ENCODE results near the gene NKX3-2.

Gene NKX3-2

GRCh38 chr4:13536607-13537006 lies 7.7 kb downstream of the NKX3-2 start:
- H3K27ac ChIP-seq (ENCODE audit: low read depth, low read length), result peak overlapping the region; percentile 88
- H3K27me3 ChIP-seq (ENCODE audit: control insufficient read depth, insufficient read depth, low read length), result peaks cover 27% of the 10 kb centered on the region
- H3K9ac ChIP-seq (ENCODE audit: low read length), result no peak overlapping the region
- no peaks in the 10 kb centered on the region for H3K36me3 ChIP-seq (ENCODE audit: control insufficient read depth, insufficient read depth, low read length)
- H3K4me1 ChIP-seq (ENCODE audit: control insufficient read depth, insufficient read depth, low read length), result peaks cover 13% of the 10 kb centered on the region
- peak overlapping the region; percentile 55 for H3K4me3 ChIP-seq (ENCODE audit: low read length)

- Histone ChIP-seq H3K4me1 (ENCODE audit: control insufficient read depth, insufficient read depth, low read length) (peaks cover 13% of the 10 kb centered on the region), H3K27me3 (ENCODE audit: control insufficient read depth, insufficient read depth, low read length) (peaks cover 29% of the 10 kb centered on the region), H3K4me3 (ENCODE audit: low read length) (peak overlapping the region; percentile 55), H3K27ac (ENCODE audit: low read depth, low read length) (peak overlapping the region; percentile 88), H3K9ac (ENCODE audit: low read length) (no peak overlapping the region), H3K36me3 (ENCODE audit: control insufficient read depth, insufficient read depth, low read length) (no peaks in the 10 kb centered on the region)
These were observed 8.5 kb downstream of the NKX3-2 start for GRCh38 chr4:13535708-13536361.

DNA sequence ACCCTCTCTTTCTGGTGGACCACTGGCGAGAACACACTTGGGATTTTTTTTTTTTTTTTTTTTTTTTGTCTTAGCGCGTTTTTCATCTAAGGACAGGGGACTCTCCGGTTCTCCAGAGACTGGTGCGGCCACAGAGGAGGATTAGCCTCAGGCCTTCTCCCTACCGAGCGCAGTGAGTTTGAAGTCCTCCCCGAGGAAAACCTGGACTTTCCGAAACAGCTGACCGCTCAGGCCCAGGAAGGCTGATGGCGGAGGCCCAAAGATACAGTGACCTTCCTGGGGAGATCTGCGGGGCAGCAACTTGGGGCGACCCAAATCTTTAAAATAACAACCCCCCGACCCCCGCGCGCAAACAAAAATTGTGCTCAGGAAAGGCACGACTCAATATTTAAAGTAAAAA lies 9.2 kb downstream of the NKX3-2 start:
- H3K4me1 ChIP-seq (ENCODE audit: control insufficient read depth, insufficient read depth, low read length), result peaks cover 13% of the 10 kb centered on the region
- no peaks in the 10 kb centered on the region for H3K36me3 ChIP-seq (ENCODE audit: control insufficient read depth, insufficient read depth, low read length)
- peak overlapping the region; percentile 55 for H3K4me3 ChIP-seq (ENCODE audit: low read length)
- peaks cover 34% of the 10 kb centered on the region for H3K27me3 ChIP-seq (ENCODE audit: control insufficient read depth, insufficient read depth, low read length)
- H3K27ac ChIP-seq (ENCODE audit: low read depth, low read length), result peak overlapping the region; percentile 88
- no peak overlapping the region for H3K9ac ChIP-seq (ENCODE audit: low read length)

- Histone ChIP-seq H3K4me3 (ENCODE audit: low read length) (no peak overlapping the region), H3K36me3 (ENCODE audit: control insufficient read depth, insufficient read depth, low read length) (no peaks in the 10 kb centered on the region), H3K9ac (ENCODE audit: low read length) (no peak overlapping the region), H3K27ac (ENCODE audit: low read depth, low read length) (peak overlapping the region; percentile 88), H3K27me3 (ENCODE audit: control insufficient read depth, insufficient read depth, low read length) (peaks cover 31% of the 10 kb centered on the region), H3K4me1 (ENCODE audit: control insufficient read depth, insufficient read depth, low read length) (peaks cover 13% of the 10 kb centered on the region)
These were observed 9.8 kb downstream of the NKX3-2 start for GRCh38 chr4:13534344-13535063.

DNA sequence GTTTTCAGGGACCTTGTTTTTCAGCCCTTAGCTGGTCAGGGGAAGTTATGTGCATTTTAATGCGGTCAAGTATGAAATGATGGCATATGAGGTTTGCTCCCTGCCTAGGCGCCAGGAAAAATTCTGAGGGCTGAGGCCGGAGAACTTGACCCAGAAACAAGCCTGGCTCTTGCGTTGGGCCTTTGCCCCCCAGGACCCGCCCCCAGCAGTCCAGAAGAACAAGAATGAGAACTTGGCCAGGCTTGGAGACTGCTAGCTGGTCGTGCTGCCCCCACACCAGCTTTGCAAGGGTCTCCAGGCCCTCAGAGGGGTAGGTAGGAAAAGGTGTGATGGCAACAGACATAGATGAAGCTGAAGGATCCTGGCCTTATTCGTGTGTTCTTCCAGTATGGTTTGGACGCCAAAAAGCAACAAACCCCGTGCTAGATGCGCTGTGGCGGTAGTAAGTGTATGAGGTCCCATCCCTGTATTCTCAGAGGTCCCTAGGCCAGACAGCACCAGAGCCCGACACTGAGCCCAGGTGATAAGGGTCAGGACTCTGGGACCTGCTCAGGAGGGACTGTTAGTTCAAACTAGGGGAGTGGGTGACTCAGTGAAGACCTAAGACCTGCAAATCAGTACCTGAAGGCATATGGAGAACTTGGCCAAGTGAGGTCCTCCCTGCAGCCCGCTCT lies 10.5 kb downstream of the NKX3-2 start:
- H3K36me3 ChIP-seq (ENCODE audit: control insufficient read depth, insufficient read depth, low read length), result no peaks in the 10 kb centered on the region
- H3K4me3 ChIP-seq (ENCODE audit: low read length), result no peak overlapping the region
- H3K4me1 ChIP-seq (ENCODE audit: control insufficient read depth, insufficient read depth, low read length), result peaks cover 13% of the 10 kb centered on the region
- peaks cover 31% of the 10 kb centered on the region for H3K27me3 ChIP-seq (ENCODE audit: control insufficient read depth, insufficient read depth, low read length)
- no peak overlapping the region for H3K27ac ChIP-seq (ENCODE audit: low read depth, low read length)
- no peak overlapping the region for H3K9ac ChIP-seq (ENCODE audit: low read length)

DNA sequence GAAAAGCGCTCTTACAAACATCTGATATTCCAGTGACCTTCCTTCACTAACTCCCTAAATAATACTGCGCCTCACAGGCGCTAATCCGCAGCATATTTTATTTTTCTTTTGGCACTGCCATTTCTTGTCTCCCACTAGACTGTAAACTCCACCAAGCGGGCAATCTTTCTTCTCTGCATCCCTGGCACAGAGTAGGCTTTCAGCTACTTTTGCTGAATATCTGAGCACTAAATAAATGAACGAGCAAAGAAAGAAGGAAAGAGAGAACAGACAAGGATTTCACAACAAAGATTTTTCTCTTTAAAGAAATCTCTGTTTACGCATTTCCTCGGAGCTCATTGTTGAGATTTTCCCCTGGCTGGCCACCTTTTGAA lies 12.7 kb downstream of the NKX3-2 start:
- Histone ChIP-seq H3K36me3 (ENCODE audit: control insufficient read depth, insufficient read depth, low read length) (no peaks in the 10 kb centered on the region), H3K9ac (ENCODE audit: low read length) (no peak overlapping the region), H3K27ac (ENCODE audit: low read depth, low read length) (no peak overlapping the region), H3K4me3 (ENCODE audit: low read length) (no peak overlapping the region), H3K4me1 (ENCODE audit: control insufficient read depth, insufficient read depth, low read length) (no peaks in the 10 kb centered on the region), H3K27me3 (ENCODE audit: control insufficient read depth, insufficient read depth, low read length) (peaks cover 36% of the 10 kb centered on the region)

GRCh38 chr4:13530823-13531624 lies 13.3 kb downstream of the NKX3-2 start:
- no peak overlapping the region for H3K27ac ChIP-seq (ENCODE audit: low read depth, low read length)
- no peaks in the 10 kb centered on the region for H3K36me3 ChIP-seq (ENCODE audit: control insufficient read depth, insufficient read depth, low read length)
- H3K9ac ChIP-seq (ENCODE audit: low read length), result no peak overlapping the region

GRCh38 chr4:13529128-13529919 lies 15.0 kb downstream of the NKX3-2 start:
- no peak overlapping the region for H3K27ac ChIP-seq (ENCODE audit: low read depth, low read length)
- no peaks in the 10 kb centered on the region for H3K4me1 ChIP-seq (ENCODE audit: control insufficient read depth, insufficient read depth, low read length)
- no peak overlapping the region for H3K9ac ChIP-seq (ENCODE audit: low read length)
- H3K27me3 ChIP-seq (ENCODE audit: control insufficient read depth, insufficient read depth, low read length), result peaks cover 31% of the 10 kb centered on the region
- H3K4me3 ChIP-seq (ENCODE audit: low read length), result no peak overlapping the region
- H3K36me3 ChIP-seq (ENCODE audit: control insufficient read depth, insufficient read depth, low read length), result no peaks in the 10 kb centered on the region

More at GRCh38 chr4:13530823-13531624, 13.3 kb downstream of the NKX3-2 start:
- Histone ChIP-seq H3K4me1 (ENCODE audit: control insufficient read depth, insufficient read depth, low read length) (no peaks in the 10 kb centered on the region), H3K27me3 (ENCODE audit: control insufficient read depth, insufficient read depth, low read length) (peaks cover 35% of the 10 kb centered on the region), H3K4me3 (ENCODE audit: low read length) (no peak overlapping the region)

GRCh38 chr4:13528821-13529127 lies 15.5 kb downstream of the NKX3-2 start:
- Histone ChIP-seq H3K9ac (ENCODE audit: low read length) (no peak overlapping the region), H3K27me3 (ENCODE audit: control insufficient read depth, insufficient read depth, low read length) (peaks cover 27% of the 10 kb centered on the region), H3K36me3 (ENCODE audit: control insufficient read depth, insufficient read depth, low read length) (no peaks in the 10 kb centered on the region), H3K4me1 (ENCODE audit: control insufficient read depth, insufficient read depth, low read length) (no peaks in the 10 kb centered on the region), H3K4me3 (ENCODE audit: low read length) (no peak overlapping the region), H3K27ac (ENCODE audit: low read depth, low read length) (no peak overlapping the region)

GRCh38 chr4:13527981-13528820 lies 16.1 kb downstream of the NKX3-2 start:
- Histone ChIP-seq H3K27me3 (ENCODE audit: control insufficient read depth, insufficient read depth, low read length) (peaks cover 27% of the 10 kb centered on the region), H3K36me3 (ENCODE audit: control insufficient read depth, insufficient read depth, low read length) (no peaks in the 10 kb centered on the region), H3K4me3 (ENCODE audit: low read length) (peak overlapping the region; percentile 24), H3K27ac (ENCODE audit: low read depth, low read length) (no peak overlapping the region), H3K4me1 (ENCODE audit: control insufficient read depth, insufficient read depth, low read length) (no peaks in the 10 kb centered on the region), H3K9ac (ENCODE audit: low read length) (no peak overlapping the region)

Measured in rectal smooth muscle tissue (tissue), 1 donor.